ENCODE data around the gene PGLYRP4.

GRCh38 chr1:153375511-153375910 lies 26.9 kb upstream of the PGLYRP4 start, which contains the start of gene S100A12:
- TF ChIP-seq ZNF274 (IDR thresholded peaks at IDR 0.05; ENCODE audit: low read depth, low read length), result no peak
- TF ChIP-seq YY1 (IDR thresholded peaks at IDR 0.05; ENCODE audit: insufficient read depth, insufficient read length), result no peak
- TF ChIP-seq SUZ12 (IDR thresholded peaks at IDR 0.05; ENCODE audit: extremely low read depth, insufficient read depth, insufficient read length), result no peak
